Panc1 (cell line): Measurements from ENCODE around the gene PGBD5. TPM values are rescaled to one million over a fixed set of nuclear protein-coding genes. Genes with fewer than 3 reads are reported as not detected.

Source experiments
- ATAC-seq: fragments of 200-7000 bp; cut with Tn5 transposase; 2 replicates; pipeline ENCODE4 v1.9.1; 2020; ENCODE audit warnings: mild to moderate bottlenecking, moderate library complexity
- BruUV-seq: library from RNA; stranded (reverse); fragments of 400-500 nt; replicated peaks from 2 replicates; lab custom pipeline; 2021; lab: Mats Ljungman, UMichigan
- CTCF ChIA-PET: fragments of 300-600 bp; sonication (Branson Sonifier 250); formaldehyde crosslinking; loops from one replicate; lab custom pipeline; 2022; ENCODE audit warnings: antibody characterized with exemption; lab: Charles Lee
- POLR2A ChIA-PET: fragments of 300-600 bp; sonication (Branson Sonifier 250); formaldehyde crosslinking; loops from one replicate; lab custom pipeline; 2022; ENCODE audit warnings: antibody characterized with exemption; lab: Charles Lee
- DNase-seq: peaks from one replicate; pipeline ENCODE4 v3.0.0-alpha.2; 2010; ENCODE audit warnings: low read depth, low spot score
- H3K27ac ChIP-seq: 2 replicates; pipeline ENCODE4 v1.5.1; 2011; ENCODE audit warnings: mild to moderate bottlenecking, low read length, inconsistent platforms
- H3K27me3 ChIP-seq: fragments of 200-500 bp; sonication (Bioruptor generic); 2 replicates; pipeline ENCODE4 v1.6.0; 2014; ENCODE audit warnings: low read length, inconsistent platforms; ENCODE audit not compliant: control insufficient read depth, insufficient read depth
- H3K36me3 ChIP-seq: fragments of 200-500 bp; sonication (Bioruptor generic); 2 replicates; pipeline ENCODE4 v1.5.1; 2014; ENCODE audit warnings: inconsistent platforms, mild to moderate bottlenecking, low read length, moderate library complexity; ENCODE audit not compliant: control insufficient read depth, insufficient read depth
- H3K4me1 ChIP-seq: 2 replicates; pipeline ENCODE4 v1.5.1; 2011; ENCODE audit warnings: inconsistent platforms, mild to moderate bottlenecking, low read length, moderate library complexity; ENCODE audit not compliant: control insufficient read depth, insufficient read depth
- H3K4me3 ChIP-seq, 2 experiments: 2 replicates each; pipeline ENCODE4 v1.5.1; 2011 to 2012; ENCODE audit warnings: low read depth in 2 of 2, low read length in 2 of 2, mild to moderate bottlenecking in 2 of 2, inconsistent platforms in 1 of 2, moderate library complexity in 1 of 2
- H3K9me3 ChIP-seq: fragments of 200-500 bp; sonication (Bioruptor generic); 2 replicates; pipeline ENCODE4 v1.5.1; 2014; ENCODE audit warnings: low read depth, mild to moderate bottlenecking, inconsistent platforms, low read length, moderate library complexity; ENCODE audit not compliant: control insufficient read depth, insufficient read depth
- POLR2AphosphoS5 ChIP-seq: IDR thresholded peaks from 2 replicates; pipeline ENCODE4 v1.6.1; 2012; ENCODE audit warnings: mild to moderate bottlenecking, low read depth, low read length, moderate library complexity
- SIN3A ChIP-seq: IDR thresholded peaks from 2 replicates; pipeline ENCODE4 v1.6.1; 2012; ENCODE audit warnings: low read depth, mild to moderate bottlenecking, low read length, moderate library complexity, borderline replicate concordance; ENCODE audit not compliant: insufficient read depth
- TCF7L2 ChIP-seq: IDR thresholded peaks from 2 replicates; pipeline ENCODE4 v1.6.1; 2011; ENCODE audit warnings: mild to moderate bottlenecking, low read depth, low read length, inconsistent platforms
- in situ Hi-C: cut with HindIII; loops from 2 replicates; pipeline ENCODE4 v1.10.0; 2016; ENCODE audit warnings: low sequenced_read_pairs, low pct_unique_long_range_greater_than_20kb
- intact Hi-C: fragments of 100-400 bp; cut with micrococcal nuclease; formaldehyde crosslinking; loops from one replicate; pipeline ENCODE4 v1.10.0; 2022; ENCODE audit not compliant: unreplicated experiment
- total RNA-seq: library from RNA; stranded (reverse); gene quantifications from one replicate; pipeline ENCODE4 v1.2.1, GENCODE V29; 2021; ENCODE audit not compliant: unreplicated experiment
- TF ChIP-seq, protein P1 (sequence below), 2 experiments: IDR thresholded peaks; 2 replicates each; pipeline ENCODE4 v1.6.1; 2011 to 2012; ENCODE audit warnings: low read depth in 2 of 2, control low read depth in 1 of 2, low read length in 1 of 2, mild to moderate bottlenecking in 1 of 2, moderate library complexity in 1 of 2; ENCODE audit not compliant: insufficient read depth in 1 of 2
- TF ChIP-seq, protein P2 (sequence below): fragments of 450-650 bp; IDR thresholded peaks from 2 replicates; pipeline ENCODE4 v1.5.1; 2017; ENCODE audit warnings: mild to moderate bottlenecking

Gene PGBD5
- total RNA-seq, 1 experiment from 2014 or later: 0.05 TPM

DNA sequence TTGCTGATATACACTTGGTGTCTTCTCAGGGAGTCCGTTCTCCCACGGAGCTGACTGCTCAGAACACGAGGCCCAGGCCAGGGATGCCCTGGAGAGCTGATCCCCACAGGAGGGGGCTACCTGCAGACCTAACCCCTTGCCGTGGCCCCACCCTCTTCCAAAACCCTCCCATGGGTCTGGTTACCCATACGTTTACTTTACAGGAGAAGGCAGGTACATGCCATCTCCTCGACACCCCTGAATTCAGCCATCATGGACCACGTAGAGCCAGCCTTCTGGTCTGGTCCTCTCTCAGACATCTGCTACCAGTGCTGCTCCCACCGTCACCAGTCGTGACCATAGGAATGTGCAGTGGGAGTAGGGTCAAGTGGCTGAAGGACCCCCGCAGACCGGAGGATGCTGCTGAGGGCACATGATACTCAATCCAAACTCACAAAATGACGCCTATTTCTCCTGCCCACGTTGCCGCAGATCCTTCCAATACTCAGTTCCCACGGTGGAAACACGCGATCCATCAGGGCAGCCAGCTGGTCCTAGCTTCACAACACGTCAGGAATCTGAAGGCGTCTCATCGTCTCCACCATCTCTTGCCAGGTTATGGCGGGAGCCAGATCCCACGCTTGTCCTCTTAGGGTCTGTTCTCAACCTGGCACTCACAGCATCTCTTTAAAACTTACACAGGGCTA, 26.7 kb downstream of the PGBD5 start:
- ChIA-PET CTCF (no interaction called here), POLR2A (no interaction called here)
- H3K36me3 ChIP-seq: no peaks in the 10 kb centered on the region
- in situ Hi-C loops (no loop called here), intact Hi-C loops (no loop called here)
- no peaks in the 10 kb centered on the region for H3K27me3 ChIP-seq
- H3K4me3 ChIP-seq: no peak overlapping the region
- H3K27ac ChIP-seq: no peak overlapping the region
- ATAC-seq (no peak), DNase-seq (no peak)
- H3K9me3 ChIP-seq: no peaks in the 10 kb centered on the region
- BruUV-seq: no TSS peak
- H3K4me1 ChIP-seq: no peaks in the 10 kb centered on the region
- TF ChIP-seq, protein P1, sequence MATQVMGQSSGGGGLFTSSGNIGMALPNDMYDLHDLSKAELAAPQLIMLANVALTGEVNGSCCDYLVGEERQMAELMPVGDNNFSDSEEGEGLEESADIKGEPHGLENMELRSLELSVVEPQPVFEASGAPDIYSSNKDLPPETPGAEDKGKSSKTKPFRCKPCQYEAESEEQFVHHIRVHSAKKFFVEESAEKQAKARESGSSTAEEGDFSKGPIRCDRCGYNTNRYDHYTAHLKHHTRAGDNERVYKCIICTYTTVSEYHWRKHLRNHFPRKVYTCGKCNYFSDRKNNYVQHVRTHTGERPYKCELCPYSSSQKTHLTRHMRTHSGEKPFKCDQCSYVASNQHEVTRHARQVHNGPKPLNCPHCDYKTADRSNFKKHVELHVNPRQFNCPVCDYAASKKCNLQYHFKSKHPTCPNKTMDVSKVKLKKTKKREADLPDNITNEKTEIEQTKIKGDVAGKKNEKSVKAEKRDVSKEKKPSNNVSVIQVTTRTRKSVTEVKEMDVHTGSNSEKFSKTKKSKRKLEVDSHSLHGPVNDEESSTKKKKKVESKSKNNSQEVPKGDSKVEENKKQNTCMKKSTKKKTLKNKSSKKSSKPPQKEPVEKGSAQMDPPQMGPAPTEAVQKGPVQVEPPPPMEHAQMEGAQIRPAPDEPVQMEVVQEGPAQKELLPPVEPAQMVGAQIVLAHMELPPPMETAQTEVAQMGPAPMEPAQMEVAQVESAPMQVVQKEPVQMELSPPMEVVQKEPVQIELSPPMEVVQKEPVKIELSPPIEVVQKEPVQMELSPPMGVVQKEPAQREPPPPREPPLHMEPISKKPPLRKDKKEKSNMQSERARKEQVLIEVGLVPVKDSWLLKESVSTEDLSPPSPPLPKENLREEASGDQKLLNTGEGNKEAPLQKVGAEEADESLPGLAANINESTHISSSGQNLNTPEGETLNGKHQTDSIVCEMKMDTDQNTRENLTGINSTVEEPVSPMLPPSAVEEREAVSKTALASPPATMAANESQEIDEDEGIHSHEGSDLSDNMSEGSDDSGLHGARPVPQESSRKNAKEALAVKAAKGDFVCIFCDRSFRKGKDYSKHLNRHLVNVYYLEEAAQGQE (IDR thresholded peaks at IDR 0.05; ENCODE audit: insufficient read depth in 1 of 2, low read depth in 2 of 2, low read length in 1 of 2): no peak
- TF ChIP-seq POLR2AphosphoS5 (no peak), TCF7L2 (no peak), SIN3A (no peak)
- TF ChIP-seq, protein P2, sequence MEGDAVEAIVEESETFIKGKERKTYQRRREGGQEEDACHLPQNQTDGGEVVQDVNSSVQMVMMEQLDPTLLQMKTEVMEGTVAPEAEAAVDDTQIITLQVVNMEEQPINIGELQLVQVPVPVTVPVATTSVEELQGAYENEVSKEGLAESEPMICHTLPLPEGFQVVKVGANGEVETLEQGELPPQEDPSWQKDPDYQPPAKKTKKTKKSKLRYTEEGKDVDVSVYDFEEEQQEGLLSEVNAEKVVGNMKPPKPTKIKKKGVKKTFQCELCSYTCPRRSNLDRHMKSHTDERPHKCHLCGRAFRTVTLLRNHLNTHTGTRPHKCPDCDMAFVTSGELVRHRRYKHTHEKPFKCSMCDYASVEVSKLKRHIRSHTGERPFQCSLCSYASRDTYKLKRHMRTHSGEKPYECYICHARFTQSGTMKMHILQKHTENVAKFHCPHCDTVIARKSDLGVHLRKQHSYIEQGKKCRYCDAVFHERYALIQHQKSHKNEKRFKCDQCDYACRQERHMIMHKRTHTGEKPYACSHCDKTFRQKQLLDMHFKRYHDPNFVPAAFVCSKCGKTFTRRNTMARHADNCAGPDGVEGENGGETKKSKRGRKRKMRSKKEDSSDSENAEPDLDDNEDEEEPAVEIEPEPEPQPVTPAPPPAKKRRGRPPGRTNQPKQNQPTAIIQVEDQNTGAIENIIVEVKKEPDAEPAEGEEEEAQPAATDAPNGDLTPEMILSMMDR: no peak

DNA sequence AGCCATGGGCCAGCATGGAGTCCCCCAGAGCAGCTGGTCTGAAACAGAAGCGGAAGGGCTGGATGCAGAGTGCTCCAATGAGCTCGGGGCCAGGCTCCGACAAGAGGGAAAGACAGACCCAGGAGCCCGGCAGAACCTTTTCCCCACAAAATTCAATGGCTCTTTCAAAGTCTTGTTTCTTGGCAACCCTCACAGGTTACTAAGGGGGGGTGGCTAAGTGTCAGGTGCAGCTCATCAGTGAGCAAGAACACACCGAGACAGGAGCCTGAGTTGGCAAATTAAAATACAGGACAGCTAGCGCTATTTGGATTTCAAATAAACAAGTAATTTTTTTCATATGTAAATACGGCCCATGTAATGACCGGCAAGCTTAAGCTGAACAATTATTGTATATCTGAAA, 27.3 kb downstream of the PGBD5 start:
- H3K27ac ChIP-seq: no peak overlapping the region
- TF ChIP-seq, protein P1 (IDR thresholded peaks at IDR 0.05; ENCODE audit: insufficient read depth in 1 of 2, low read depth in 2 of 2, low read length in 1 of 2): no peak
- TF ChIP-seq, protein P2: no peak
- no peaks in the 10 kb centered on the region for H3K36me3 ChIP-seq
- no TSS peak for BruUV-seq
- no peaks in the 10 kb centered on the region for H3K27me3 ChIP-seq
- no peak for DNase-seq
- H3K4me1 ChIP-seq: no peaks in the 10 kb centered on the region
- ChIA-PET CTCF (no interaction called here), POLR2A (no interaction called here)
- H3K4me3 ChIP-seq: no peak overlapping the region
- in situ Hi-C loops (no loop called here), intact Hi-C loops (no loop called here)
- H3K9me3 ChIP-seq: no peaks in the 10 kb centered on the region
- ATAC-seq: no peak
